Heart left ventricle (tissue), 13 donors: ENCODE results near the gene LCN1.

Experiments used
- CTCF ChIP-seq, 12 donors: fragments of 200-600 bp; sonication (generic) in 4 of 12; IDR thresholded peaks; one replicate each; pipeline versions ENCODE4 v1.5.0 to v1.8.0; 2018 to 2022; ENCODE audit warnings: antibody characterized with exemption in 12 of 12, mild to moderate bottlenecking in 5 of 12
- POLR2A ChIP-seq, 2 donors: fragments of 450-650 bp; IDR thresholded peaks; one replicate each; pipeline ENCODE4 v1.6.1; 2017; ENCODE audit warnings: antibody characterized with exemption in 2 of 2, mild to moderate bottlenecking in 2 of 2, moderate library complexity in 2 of 2
- donor health status: ischemic (EF 13 %, LVEDD 7.1; RV severe dilation, severe dysfunction).
- donor health status: DM: no; HTN: yes; CAD: no.
- donor health status: DM: no; HTN: no; CAD: no.
- donor health status: ischemic (EF 25% LVEDD 6.9; RV normal size, moderate dysfunction).
- donor health status: ischemic (EF 25% LVEDD 5.7; RV mildly dilated, moderate dysfunction).
- donor health status: ischemic (EF 35%, LVEDD 5.7; RV mildly dilated, moderate dysfunction).
- donor health status: nonischemic (EF 11% LVEDD 7.7; RV severe dilation, severe dysfunction).
- donor health status: DM: yes; HTN: yes; CAD: no.
- donor health status: PGD.
- donor health status: ischemic (EF 29% LVEDD 5.4; RV normal size, mild dysfunction).
- donor health status: nonischemic (EF 23%, LVEDD 6.1; RV moderate dilation, normal function).

DNA sequence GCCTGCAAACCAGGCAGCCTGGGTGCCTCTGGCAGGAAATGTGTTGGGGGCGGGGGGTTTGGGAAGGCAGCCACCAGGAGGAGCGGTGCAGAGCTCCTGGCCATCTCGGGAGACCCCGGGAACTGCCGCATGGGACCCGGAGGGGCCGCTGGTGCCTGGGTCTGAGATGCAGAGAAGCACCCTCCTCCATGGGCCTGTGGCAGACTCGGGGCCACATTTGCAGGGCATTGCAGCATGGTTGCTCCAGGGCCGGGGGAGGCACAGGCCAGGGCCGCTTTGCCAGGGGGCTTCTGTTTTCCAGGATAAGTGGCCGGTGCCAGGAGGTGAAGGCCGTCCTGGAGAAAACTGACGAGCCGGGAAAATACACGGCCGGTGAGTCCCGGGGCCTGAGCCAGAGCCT lies 1.7 kb downstream of the LCN1 start:
- no peak for TF ChIP-seq CTCF (IDR thresholded peaks at IDR 0.05)
- TF ChIP-seq POLR2A (IDR thresholded peaks at IDR 0.05) = no peak
